A673 (cell line): ENCODE measurements around the gene EXD3. TPM values are rescaled to one million over a fixed set of nuclear protein-coding genes. Genes with fewer than 3 reads are reported as not detected.
A peak's percentile ranks its signal among the peaks of the same experiment; 100 is the strongest.
"Not testable (repeated sequence)": the region's sequence is repeated elsewhere in the genome, so short reads cannot be mapped to it uniquely, and the experiment has no call there.

Experiments used
- BruUV-seq: library from RNA; stranded (reverse); fragments of 400-500 nt; replicated peaks from 2 replicates; lab custom pipeline; 2021; lab: Mats Ljungman, UMichigan
- CTCF ChIA-PET: fragments of 300-600 bp; sonication (Branson Sonifier 250); formaldehyde crosslinking; loops from one replicate; lab custom pipeline; 2022; ENCODE audit warnings: antibody characterized with exemption; lab: Charles Lee
- POLR2A ChIA-PET: fragments of 300-600 bp; sonication (Branson Sonifier 250); formaldehyde crosslinking; loops from one replicate; lab custom pipeline; 2022; ENCODE audit warnings: antibody characterized with exemption; ENCODE audit not compliant: low non-redundant PET; lab: Charles Lee
- DNase-seq: peaks from one replicate; pipeline ENCODE4 v3.0.0-alpha.2; 2015; ENCODE audit warnings: low spot score
- H3K27ac ChIP-seq: fragments of 200-600 bp; sonication (generic); 2 replicates; pipeline ENCODE4 v1.5.1; 2016; ENCODE audit warnings: mixed run types, low read depth, mild to moderate bottlenecking, mixed read lengths, antibody characterized with exemption, low read length; ENCODE audit not compliant: poor library complexity, severe bottlenecking
- H3K27me3 ChIP-seq: fragments of 200-600 bp; sonication (generic); replicated peaks from 2 replicates; pipeline ENCODE4 v1.6.1; 2017; ENCODE audit warnings: mixed run types, low read depth, mild to moderate bottlenecking, mixed read lengths, antibody characterized with exemption, low read length; ENCODE audit not compliant: insufficient read depth, poor library complexity
- H3K36me3 ChIP-seq: fragments of 200-600 bp; sonication (generic); 2 replicates; pipeline ENCODE4 v1.6.1; 2016; ENCODE audit warnings: mixed run types, mild to moderate bottlenecking, mixed read lengths, antibody characterized with exemption, low read length; ENCODE audit not compliant: insufficient read depth, poor library complexity, severe bottlenecking
- H3K4me1 ChIP-seq: fragments of 200-600 bp; sonication (generic); 2 replicates; pipeline ENCODE4 v1.6.1; 2017; ENCODE audit warnings: mixed run types, mild to moderate bottlenecking, mixed read lengths, antibody characterized with exemption, low read length; ENCODE audit not compliant: insufficient read depth, poor library complexity, severe bottlenecking
- H3K4me3 ChIP-seq: fragments of 200-600 bp; sonication (generic); 2 replicates; pipeline ENCODE4 v1.5.1; 2016; ENCODE audit warnings: low read depth, mixed run types, mild to moderate bottlenecking, mixed read lengths, low read length; ENCODE audit not compliant: poor library complexity, severe bottlenecking
- H3K9me3 ChIP-seq: fragments of 200-600 bp; sonication (generic); 2 replicates; pipeline ENCODE4 v1.6.1; 2016; ENCODE audit warnings: mixed run types, low read depth, mild to moderate bottlenecking, mixed read lengths, antibody characterized with exemption, low read length; ENCODE audit not compliant: poor library complexity, severe bottlenecking
- EZH2 ChIP-seq: fragments of 200-600 bp; sonication (generic); IDR thresholded peaks from 2 replicates; pipeline ENCODE4 v1.6.1; 2017; ENCODE audit warnings: borderline replicate concordance, low read depth, mild to moderate bottlenecking, mixed read lengths, antibody characterized with exemption, low read length; ENCODE audit not compliant: poor library complexity, severe bottlenecking
- intact Hi-C: fragments of 100-400 bp; cut with micrococcal nuclease; formaldehyde crosslinking; loops from one replicate; pipeline ENCODE4 v1.10.0; 2022; ENCODE audit not compliant: unreplicated experiment
- total RNA-seq: library from RNA; stranded (reverse); gene quantifications from 2 replicates; pipeline ENCODE4 v1.2.3, GENCODE V29; 2021
- TF ChIP-seq, protein P1 (sequence below): fragments of 300-800, 200-600 bp; sonication (generic); conservative IDR thresholded peaks from 2 replicates; pipeline ENCODE4 v1.5.1; 2017; ENCODE audit warnings: low read depth, mild to moderate bottlenecking, antibody characterized with exemption, low read length, moderate library complexity, mixed read lengths

EXD3 gene
- total RNA-seq, 1 experiment from 2014 or later: 6.3 TPM

DNA sequence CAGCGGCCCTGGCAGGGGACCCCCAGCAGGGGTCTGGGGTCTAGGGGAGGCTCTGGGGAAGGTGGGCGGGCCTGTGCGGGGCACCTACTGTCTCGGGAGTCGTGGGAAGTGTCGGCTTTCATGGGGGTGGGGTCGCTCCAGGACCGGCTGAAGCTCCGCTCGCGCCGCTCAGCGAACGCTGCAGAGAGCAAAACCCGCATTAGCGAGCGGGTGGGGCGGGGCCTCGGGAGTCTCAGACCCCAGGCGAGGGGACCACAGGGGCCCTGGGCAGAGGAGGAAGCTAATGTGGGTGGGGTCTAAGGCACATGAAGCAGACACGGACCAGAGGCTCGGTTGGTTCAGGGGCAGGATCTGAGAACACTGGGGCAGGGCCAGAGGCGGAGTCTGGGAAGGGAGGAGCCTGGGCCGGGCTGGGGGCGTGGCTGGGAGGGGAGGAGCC lies 30.7 kb upstream of the EXD3 start:
- ChIA-PET CTCF (no interaction called here), POLR2A (no interaction called here)
- Histone ChIP-seq H3K36me3 (peaks cover 16% of the 10 kb centered on the region), H3K4me3 (no peak overlapping the region), H3K4me1 (peaks cover 13% of the 10 kb centered on the region), H3K27me3 (no peaks in the 10 kb centered on the region), H3K27ac (peak overlapping the region; percentile 45), H3K9me3 (no peaks in the 10 kb centered on the region)
- BruUV-seq: no TSS peak
- TF ChIP-seq EZH2: no peak
- TF ChIP-seq, protein P1, sequence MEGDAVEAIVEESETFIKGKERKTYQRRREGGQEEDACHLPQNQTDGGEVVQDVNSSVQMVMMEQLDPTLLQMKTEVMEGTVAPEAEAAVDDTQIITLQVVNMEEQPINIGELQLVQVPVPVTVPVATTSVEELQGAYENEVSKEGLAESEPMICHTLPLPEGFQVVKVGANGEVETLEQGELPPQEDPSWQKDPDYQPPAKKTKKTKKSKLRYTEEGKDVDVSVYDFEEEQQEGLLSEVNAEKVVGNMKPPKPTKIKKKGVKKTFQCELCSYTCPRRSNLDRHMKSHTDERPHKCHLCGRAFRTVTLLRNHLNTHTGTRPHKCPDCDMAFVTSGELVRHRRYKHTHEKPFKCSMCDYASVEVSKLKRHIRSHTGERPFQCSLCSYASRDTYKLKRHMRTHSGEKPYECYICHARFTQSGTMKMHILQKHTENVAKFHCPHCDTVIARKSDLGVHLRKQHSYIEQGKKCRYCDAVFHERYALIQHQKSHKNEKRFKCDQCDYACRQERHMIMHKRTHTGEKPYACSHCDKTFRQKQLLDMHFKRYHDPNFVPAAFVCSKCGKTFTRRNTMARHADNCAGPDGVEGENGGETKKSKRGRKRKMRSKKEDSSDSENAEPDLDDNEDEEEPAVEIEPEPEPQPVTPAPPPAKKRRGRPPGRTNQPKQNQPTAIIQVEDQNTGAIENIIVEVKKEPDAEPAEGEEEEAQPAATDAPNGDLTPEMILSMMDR: no peak
- intact Hi-C loops: no loop called here
- peak; percentile 62 for DNase-seq

DNA sequence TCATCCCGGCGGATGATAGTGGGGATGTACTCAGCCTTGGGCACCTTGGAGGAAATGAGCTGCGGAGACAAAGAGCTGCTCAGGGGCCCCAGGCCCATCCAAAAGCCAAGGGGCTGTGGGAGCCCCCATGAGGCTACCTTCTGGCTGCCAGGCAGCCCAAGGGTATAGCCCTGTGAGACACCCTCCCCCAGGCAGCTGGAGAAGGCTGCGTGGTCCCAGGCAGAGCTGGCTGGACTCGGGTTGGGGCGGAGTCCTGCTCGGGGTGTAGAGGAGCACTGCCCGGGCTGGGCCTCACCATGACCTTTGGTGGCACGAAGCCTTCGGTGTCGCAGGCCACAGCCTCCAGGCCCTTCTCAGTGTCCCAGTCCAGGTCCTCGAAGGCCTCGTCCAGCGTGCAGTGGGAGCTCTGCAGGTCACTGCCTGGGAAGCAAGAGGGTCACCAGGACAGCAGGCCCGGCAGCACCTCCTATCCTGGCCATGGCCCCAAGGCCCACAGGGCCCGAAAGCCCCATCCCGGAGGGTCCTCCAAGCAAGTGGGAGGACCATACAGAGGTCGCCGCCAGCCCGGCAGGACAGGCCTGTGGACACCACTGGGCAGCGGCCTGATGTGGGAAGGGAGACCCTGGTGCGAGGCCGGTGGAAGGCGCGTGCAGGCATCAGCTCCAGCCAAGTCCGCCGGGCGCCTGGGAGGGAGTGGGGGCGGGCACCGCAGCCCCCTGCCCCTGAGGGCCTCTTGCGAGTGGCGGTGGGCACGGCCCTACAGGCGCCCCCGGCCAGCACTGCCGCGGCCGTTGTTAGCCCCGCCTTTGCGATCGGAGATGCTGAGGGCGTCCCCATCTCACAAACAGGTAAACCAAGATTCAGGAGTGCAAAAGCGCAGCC lies 30.0 kb upstream of the EXD3 start:
- H3K27me3 ChIP-seq: no peaks in the 10 kb centered on the region
- intact Hi-C loops: no loop called here
- peaks cover 16% of the 10 kb centered on the region for H3K36me3 ChIP-seq
- BruUV-seq: no TSS peak
- peaks cover 11% of the 10 kb centered on the region for H3K4me1 ChIP-seq
- TF ChIP-seq EZH2: no peak
- TF ChIP-seq, protein P1: no peak
- ChIA-PET CTCF (no interaction called here), POLR2A (no interaction called here)
- no peak for DNase-seq
- H3K4me3 ChIP-seq: no peak overlapping the region
- H3K9me3 ChIP-seq: no peaks in the 10 kb centered on the region
- peak overlapping the region; percentile 45 for H3K27ac ChIP-seq

DNA sequence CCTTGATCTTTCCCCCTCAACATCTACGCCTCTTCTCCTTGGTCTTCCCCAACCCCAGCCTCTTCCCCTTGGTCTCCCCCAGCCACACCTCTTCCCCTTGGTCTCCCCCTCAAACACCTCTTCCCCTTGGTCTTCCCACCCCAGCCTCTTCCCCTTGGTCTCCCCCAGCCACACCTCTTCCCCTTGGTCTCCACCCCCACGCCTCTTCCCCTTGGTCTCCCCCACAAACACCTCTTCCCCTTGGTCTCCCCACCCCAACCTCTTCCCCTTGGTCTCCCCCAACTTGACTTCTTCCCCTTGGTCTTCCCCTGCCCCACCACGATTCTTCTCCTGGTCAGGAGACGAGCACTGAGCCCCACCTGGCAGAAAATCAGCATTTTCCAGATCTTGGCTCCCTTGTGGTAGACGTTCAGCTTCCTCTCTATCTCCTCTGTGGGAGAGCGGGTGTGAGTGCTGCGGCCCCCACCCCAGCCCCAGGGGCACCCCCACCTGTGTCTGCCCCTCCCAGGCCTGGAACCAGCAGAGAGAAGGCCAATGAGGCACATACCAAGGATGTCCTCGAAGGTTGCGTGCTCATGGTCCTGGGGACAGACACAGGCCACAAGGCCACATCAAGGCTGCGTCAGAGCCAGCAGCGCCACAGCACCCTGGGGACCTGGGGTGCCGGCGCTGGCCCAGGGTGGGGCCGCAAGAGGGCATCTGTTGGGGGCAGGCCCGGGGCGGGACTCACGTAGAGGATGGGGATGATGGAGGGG lies 29.2 kb upstream of the EXD3 start:
- BruUV-seq: no TSS peak
- peaks cover 8% of the 10 kb centered on the region for H3K4me1 ChIP-seq
- no peaks in the 10 kb centered on the region for H3K9me3 ChIP-seq
- H3K27me3 ChIP-seq: no peaks in the 10 kb centered on the region
- POLR2A ChIA-PET: no interaction called here
- peaks cover 16% of the 10 kb centered on the region for H3K36me3 ChIP-seq
- DNase-seq: no peak
- CTCF ChIA-PET: no interaction called here
- no peak overlapping the region for H3K4me3 ChIP-seq
- intact Hi-C loops: no loop called here
- no peak overlapping the region for H3K27ac ChIP-seq
- TF ChIP-seq EZH2: no peak
- TF ChIP-seq, protein P1: no peak

DNA sequence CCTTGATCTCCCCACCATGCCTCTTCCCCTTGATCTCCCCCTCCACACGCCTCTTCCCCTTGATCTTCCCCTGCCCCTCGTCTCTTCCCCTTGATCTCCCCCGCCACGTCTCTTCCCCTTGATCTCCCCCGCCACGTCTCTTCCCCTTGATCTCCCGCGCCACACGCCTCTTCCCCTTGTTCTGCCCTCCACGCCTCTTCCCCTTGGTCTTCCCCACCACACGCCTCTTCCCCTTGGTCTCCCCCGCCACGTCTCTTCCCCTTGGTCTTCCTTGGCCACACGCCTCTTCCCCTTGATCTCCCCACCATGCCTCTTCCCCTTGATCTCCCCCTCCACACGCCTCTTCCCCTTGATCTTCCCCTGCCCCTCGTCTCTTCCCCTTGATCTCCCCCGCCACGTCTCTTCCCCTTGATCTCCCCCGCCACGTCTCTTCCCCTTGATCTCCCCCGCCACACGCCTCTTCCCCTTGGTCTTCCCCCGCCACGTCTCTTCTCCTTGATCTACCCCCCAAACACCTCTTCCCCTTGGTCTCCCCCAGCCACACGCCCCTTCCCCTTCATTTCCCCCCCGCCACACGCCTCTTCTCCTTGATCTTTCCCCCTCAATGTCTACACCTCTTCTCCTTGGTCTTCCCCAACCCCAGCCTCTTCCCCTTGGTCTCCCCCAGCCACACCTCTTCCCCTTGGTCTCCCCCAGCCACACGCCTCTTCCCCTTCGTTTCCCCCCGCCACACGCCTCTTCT lies 28.5 kb upstream of the EXD3 start:
- POLR2A ChIA-PET: not testable (repeated sequence)

More for the DNA sequence above, 28.5 kb upstream of the EXD3 start:
- peaks cover 16% of the 10 kb centered on the region for H3K36me3 ChIP-seq
- H3K27ac ChIP-seq, H3K4me3 ChIP-seq, intact Hi-C loops, DNase-seq, BruUV-seq, CTCF ChIA-PET, H3K9me3 ChIP-seq, H3K27me3 ChIP-seq, H3K4me1 ChIP-seq: not testable (repeated sequence)
